GM21360 (cell line): Measurements from ENCODE around the gene FAM180A.

Experiments used
- ATAC-seq: cut with Tn5 transposase; IDR thresholded peaks from one replicate; pipeline ENCODE4 v1.9.1; 2021; ENCODE audit warnings: mild to moderate bottlenecking, moderate library complexity; ENCODE audit not compliant: unreplicated experiment

The FAM180A gene

DNA sequence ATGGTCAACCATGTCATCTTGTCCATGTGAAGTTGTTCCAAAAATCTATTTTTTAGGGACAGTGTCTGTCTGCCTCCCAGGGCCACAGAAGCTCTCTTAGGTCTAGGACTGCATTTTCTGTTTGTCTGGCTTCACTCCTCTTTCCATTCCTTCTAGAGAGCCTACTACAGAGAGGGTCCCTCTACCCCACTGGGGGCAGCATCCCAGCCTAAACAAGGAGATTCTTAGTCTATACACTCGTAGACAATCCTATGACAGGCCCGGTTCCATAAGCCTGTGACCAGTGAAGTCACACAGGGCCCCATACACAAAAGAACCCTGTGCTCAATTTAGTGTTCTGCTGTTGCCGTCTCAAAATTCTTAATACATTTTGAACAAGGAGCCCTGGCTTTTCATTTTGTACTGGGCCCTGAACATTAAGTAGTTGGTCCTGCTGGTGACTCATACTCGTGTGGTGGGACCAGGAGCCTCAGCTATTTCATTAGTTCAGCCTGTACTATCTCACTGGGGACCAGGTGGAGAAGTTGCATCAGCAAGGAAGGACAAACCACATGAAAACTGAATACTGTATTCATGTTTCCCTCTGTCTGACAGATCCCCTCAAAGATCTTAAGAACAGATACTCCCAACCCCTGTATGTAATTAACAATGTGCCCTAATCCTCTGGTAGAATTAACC lies 23.5 kb upstream of the FAM180A start:
- no peak for ATAC-seq

- ATAC-seq: no peak
Measured at GRCh38 chr7:135771051-135771450, 22.4 kb upstream of the FAM180A start.

DNA sequence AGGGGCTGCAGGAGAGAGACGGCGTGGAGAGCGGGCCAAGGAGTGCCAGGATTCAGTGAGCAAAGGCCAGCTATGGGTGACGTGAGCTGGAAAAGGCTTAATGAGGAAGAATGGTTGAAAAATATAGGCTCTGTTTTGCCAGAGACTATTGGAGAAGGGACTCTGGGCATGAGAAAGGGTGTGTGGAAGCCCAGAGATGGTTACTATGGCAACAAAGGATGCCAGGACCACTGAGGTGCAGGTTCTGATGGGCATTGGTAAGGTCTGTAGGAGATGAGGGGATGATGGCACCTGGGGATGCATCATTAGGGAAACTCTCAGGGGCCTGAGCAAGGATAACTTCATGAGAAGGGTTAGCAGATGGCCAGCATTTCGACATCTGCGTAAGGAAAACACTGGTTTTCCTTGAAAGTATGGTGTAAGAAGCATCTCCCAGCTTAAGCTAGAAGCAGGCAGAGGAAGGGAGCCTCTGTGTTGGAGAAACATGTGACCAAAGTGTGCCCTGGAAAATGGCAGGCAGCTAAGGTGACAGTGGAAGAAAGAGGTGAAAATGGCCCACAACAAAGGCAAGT lies 21.6 kb upstream of the FAM180A start:
- no peak for ATAC-seq

- ATAC-seq: no peak
Measured at GRCh38 chr7:135769005-135769802, 20.6 kb upstream of the FAM180A start.

DNA sequence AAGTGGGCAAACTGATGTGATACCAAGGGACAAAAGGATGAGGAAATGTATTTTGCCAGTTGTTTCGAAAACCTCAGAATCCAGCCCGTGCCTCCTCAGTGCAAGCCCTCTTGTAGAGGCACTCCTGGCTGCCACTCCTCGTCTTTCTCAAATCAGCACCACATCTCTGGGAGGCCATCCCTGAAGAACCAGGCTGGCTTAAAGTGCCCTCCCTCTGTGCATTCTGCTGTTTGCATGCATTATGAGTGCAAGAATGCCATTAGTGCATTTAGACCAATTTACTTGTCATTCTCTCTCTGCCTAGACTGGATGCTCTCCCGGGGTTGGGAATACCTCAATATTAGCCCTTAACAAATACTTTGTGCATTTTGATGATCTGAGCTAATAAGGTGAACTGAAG lies 19.9 kb upstream of the FAM180A start:
- no peak for ATAC-seq

DNA sequence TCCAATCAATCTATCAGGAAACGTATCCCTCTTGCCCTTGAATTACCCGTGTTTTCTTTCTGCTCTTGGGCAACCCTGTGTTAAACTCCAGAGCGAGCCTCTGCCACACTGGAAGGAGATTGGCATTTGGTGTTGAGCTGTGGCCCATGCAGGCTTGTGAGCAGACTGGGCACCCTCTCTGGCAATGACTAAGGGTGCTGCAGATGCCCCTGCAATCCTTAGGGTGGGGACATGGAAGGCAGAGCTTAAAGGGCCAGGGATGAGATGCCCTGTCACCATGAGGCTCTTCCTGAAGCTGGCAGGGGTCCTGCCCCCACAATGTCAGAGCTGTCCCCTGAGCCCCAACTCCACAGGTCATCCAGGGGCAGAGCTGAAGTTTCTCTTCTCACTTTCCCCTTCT lies 19.5 kb upstream of the FAM180A start:
- ATAC-seq: no peak

GRCh38 chr7:135763261-135763660 lies 14.6 kb upstream of the FAM180A start:
- no peak for ATAC-seq

DNA sequence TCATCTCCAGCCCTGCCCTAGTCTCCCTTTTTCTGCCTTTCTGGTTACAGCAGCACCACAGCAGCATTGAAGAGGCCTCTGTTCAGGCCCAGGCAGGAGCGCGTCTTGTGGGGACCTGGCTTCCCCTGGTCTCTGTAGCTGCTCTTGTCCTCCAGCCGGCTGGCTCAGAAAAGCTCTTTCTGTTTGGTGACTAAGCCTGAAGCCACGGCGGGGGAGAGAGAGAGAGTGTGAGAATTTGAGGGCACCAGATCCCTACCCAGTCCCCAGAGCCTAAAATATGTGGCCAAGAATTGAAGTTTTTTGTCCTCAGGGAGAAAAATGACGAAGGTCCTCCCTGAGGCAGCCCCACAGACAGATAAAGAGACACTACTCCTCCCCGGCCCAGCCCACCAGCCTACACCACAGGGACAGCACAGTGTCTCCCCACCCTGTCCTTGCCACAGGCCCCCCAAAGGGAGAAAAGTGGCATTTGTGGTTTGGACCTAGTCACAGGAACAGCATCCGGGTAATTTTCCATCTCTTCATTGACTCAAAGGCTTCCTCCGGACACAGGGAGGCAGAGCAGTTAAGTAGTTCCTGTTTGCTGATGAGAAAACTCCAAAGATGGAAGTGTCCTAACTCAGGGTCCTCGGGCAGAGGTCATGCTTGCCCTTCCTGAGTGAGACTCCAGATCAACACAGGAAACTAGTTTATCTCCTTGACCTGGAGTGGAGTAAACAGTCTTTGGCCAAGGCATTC lies 13.3 kb upstream of the FAM180A start:
- ATAC-seq: no peak

DNA sequence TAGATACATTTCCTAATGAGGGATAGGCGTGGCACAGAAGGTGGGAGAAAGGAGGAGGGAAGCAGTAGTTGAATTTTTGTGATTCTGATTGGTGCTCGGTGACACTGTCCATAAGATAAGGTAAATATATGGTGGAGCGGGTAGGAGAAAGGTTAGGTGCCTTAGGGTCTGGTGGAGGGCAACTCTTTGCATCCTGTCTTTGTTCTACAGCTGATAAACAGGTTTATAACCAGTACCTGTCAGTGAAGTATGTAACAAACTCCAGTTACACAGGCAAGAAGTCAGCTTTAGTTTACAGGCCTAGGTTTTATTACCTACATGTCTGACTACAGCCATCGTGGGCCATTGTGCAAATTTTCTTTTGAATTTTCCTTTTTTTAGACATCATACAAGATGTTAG lies 10.9 kb upstream of the FAM180A start:
- no peak for ATAC-seq

- no peak for ATAC-seq
Measured at GRCh38 chr7:135758531-135758932, 9.9 kb upstream of the FAM180A start.

DNA sequence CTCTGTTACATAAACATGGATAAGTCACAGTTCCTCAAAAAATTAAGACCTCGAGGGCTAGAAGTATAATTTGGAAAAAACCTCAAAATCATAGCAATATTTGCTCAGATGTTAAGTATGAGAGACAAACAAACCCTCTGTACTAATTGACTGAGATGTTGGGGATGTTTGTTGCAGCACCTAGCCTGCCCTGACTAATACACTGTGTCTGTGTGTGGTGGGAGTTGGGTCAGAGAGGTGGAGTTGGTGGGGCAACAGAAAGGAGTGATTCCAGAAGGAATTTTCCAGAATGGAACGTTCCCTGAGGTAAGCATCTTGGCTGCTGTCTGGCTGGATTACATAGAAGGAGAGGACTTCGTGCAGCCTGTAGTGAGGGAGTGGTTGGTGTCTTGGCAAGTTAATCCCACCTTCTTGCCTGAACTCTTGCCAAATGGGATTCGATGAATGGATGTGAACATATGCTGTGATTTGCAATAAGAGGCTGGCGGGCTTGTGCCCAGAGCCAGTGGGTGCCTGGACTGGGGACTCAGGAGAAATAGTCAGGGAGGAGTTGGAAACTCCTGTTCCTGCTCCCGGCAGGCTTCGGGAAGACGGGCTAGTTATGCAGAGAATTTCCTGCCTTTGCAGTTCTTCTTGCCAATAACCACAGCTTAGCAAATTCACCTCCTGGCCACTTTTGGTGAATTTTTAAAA lies 9.3 kb upstream of the FAM180A start:
- ATAC-seq: no peak

DNA sequence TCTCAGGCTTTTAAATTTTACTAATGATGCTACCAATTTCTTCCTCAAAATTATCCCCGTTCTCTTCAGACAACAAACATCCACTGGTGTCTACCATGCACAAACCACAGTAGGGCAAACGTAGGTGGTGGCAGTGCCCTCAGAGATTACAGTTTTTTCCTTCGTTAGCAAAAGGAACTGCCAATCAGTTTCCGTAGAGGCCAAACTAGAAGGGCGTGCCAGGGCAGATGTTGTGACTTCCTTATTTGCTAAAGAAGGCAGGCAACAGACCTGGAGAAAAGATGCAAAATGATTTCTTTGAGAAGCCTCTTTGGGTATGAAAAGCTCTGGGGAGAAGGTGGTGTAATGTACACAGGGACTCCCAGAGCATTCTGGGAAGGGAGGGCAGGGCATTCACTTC lies 7.6 kb upstream of the FAM180A start:
- no peak for ATAC-seq

GRCh38 chr7:135755351-135755753 lies 6.7 kb upstream of the FAM180A start:
- ATAC-seq: no peak

DNA sequence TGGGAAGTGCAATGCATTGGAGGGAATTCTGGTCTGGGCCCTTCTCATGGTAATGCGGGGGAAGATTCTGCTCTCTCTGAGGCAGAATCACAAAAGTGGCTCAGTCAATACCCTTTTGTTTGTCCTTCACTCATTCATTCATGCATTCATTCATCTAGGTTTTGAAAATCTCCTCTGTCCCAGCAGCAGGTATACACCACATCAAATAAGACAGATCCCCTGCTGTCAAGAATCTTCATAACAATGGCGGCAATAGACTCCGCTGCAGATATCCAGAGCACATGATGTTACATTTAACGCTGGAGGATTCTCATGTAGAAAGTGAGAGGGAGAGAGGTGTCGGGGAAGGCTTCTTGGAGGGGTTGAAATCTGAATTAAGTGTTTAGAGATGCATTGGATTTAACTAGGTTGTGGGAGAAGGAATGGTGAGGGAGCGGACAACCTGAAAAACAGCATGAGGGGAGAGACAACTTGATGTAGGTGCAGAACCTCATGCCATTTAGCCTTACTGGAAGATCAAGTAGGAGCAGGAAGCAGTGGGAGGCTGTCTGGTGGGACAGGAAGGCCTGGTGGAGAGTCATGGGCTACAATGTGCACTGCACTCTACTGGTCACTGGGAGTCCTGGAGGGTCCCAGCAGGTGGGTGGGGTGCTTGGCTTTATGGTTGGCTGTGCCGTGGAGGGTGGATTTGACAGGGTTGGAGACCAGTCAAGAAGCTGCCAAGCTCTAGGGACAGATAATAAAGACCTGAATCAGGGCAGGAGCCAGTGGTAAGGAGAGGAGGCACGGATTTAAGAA lies 5.2 kb upstream of the FAM180A start:
- ATAC-seq: no peak

- no peak for ATAC-seq
Measured at GRCh38 chr7:135747366-135747765, 1.2 kb downstream of the FAM180A start.

GRCh38 chr7:135745703-135746312 lies 2.8 kb downstream of the FAM180A start:
- no peak for ATAC-seq

DNA sequence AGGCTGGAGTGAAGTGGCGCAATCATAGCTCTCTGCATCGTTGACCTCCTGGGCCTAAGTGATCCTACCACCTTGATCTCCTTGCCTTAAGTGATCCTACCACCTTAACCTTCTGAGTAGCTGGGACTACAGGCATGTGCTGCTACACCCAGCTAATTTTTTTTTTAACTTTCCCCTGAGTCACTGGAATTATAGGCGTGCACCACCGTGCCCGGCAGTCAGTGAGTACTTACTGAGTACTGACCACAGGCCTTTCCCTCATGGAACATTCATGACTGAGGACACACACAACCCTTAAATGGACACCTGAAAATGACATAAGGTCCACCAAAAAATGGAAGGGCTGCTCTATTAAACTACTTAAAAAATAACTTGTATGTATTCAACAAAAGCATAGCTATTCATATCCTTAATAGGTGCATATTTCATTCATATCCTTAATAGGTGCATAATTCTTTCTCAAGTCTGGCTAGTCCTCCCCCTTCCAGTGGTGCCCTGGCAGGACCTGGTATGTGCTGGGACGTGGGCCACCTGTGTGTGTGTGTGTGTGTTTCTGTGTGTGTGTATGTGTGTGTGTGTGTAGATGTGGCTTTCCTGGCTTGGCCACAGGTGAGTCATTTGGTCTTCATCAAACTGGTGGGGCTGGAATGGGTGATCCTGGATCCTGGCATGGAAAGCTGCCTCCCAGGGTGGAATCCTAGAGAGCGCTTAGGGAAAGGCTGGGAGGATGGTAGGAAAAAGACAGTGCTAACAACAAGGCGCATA lies 3.5 kb downstream of the FAM180A start:
- no peak for ATAC-seq

DNA sequence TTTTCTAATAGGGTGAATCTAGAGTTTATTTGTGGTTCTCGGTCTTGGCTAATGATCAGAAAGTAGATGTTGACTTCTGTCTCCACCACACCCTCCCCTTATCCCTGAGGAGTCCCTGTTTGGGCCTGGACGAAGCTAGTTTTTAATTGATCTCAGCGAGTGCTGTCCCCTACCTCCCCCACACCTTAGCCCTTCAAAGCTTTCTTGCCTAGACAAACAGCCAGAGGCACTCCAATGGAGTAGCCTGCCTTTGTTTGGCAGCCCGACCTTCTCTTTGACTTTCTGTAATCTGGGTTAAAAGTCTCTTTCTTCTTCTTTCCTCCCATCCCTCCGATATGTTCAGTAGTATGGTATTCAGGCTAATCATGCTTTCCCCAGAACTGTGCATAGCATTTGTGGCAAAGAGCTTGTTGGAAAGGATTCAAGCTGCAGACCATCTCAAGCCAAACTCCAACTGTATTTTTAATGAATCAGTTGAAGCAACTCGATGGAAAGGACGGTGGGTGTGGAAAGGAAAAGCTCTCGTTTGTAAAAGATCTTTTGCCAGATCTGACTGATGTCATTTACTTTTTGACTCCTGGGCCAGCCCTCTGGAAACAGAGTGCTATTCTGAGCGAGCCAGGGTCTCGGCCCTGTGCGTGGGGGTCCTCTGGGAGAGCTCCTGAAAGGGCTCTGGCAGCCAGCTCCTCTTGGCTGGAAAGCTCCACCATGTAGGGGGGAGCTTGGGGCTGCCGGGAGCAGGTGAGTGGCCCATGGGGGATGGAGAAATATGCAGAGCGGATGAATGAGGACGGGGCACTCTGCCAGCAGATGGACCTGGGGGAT lies 4.5 kb downstream of the FAM180A start:
- no peak for ATAC-seq
